Measurements from ENCODE around the gene RNF181.

GRCh38 chr2:85621338-85621737 lies 25.8 kb downstream of the RNF181 start:
- no peak for TF ChIP-seq CTCF (IDR thresholded peaks at IDR 0.05)
- TF ChIP-seq POLR2A (IDR thresholded peaks at IDR 0.05): no peak

All from Peyer's patch (tissue), 4 donors.